CD4-positive, alpha-beta T cell treated with Interleukin-6 for 4 hours (primary cell): ENCODE data around the gene RNASE13.

Source experiments
- DNase-seq: peaks from one replicate; pipeline ENCODE4 v3.0.0-alpha.2; 2020; ENCODE audit warnings: mixed read lengths

RNASE13 gene

GRCh38 chr14:21063479-21063878 lies 28.9 kb upstream of the RNASE13 start:
- DNase-seq = no peak

GRCh38 chr14:21061347-21061668 lies 26.7 kb upstream of the RNASE13 start:
- no peak for DNase-seq

GRCh38 chr14:21060614-21061346 lies 26.2 kb upstream of the RNASE13 start:
- no peak for DNase-seq

GRCh38 chr14:21059842-21060613 lies 25.4 kb upstream of the RNASE13 start:
- no peak for DNase-seq

- DNase-seq = no peak
Measured at GRCh38 chr14:21058903-21059302, 24.3 kb upstream of the RNASE13 start.

GRCh38 chr14:21057803-21058675 lies 23.4 kb upstream of the RNASE13 start, which contains the start of gene RNASE8:
RNASE8 (plus strand) TSS chr14:21057822; CDS start chr14:21057893, 71 bp downstream.
- no peak for DNase-seq

- no peak for DNase-seq
Measured at GRCh38 chr14:21056520-21057163, 22.0 kb upstream of the RNASE13 start.

GRCh38 chr14:21055432-21056117 lies 21.0 kb upstream of the RNASE13 start:
- DNase-seq = no peak

GRCh38 chr14:21054768-21055145 lies 20.1 kb upstream of the RNASE13 start:
- no peak for DNase-seq

- no peak for DNase-seq
Measured at GRCh38 chr14:21054123-21054767, 19.6 kb upstream of the RNASE13 start.

- DNase-seq = no peak
Measured at GRCh38 chr14:21053184-21054122, 18.8 kb upstream of the RNASE13 start.

- DNase-seq = no peak
Measured at GRCh38 chr14:21050597-21050996, 16.0 kb upstream of the RNASE13 start.

- DNase-seq = no peak
Measured at GRCh38 chr14:21049271-21049673, 14.7 kb upstream of the RNASE13 start.

- no peak for DNase-seq
Measured at GRCh38 chr14:21048638-21049037, 14.0 kb upstream of the RNASE13 start.

- no peak for DNase-seq
Measured at GRCh38 chr14:21047378-21047781, 12.8 kb upstream of the RNASE13 start.

- DNase-seq = peak; percentile 39
Measured at GRCh38 chr14:21043974-21044618, 9.5 kb upstream of the RNASE13 start.

GRCh38 chr14:21043387-21043973 lies 8.9 kb upstream of the RNASE13 start:
- no peak for DNase-seq

GRCh38 chr14:21042918-21043317 lies 8.3 kb upstream of the RNASE13 start:
- no peak for DNase-seq

GRCh38 chr14:21041676-21042433 lies 7.2 kb upstream of the RNASE13 start, which contains the start of gene RNASE7:
RNASE7 (plus strand) TSS chr14:21042362; CDS start chr14:21042993, 631 bp downstream.
- peak; percentile 10 for DNase-seq
